MCF 10A (cell line): ENCODE results near the gene OR6C6. TPM values are rescaled to one million over a fixed set of nuclear protein-coding genes. Genes with fewer than 3 reads are reported as not detected.
"Not testable (repeated sequence)": the region's sequence is repeated elsewhere in the genome, so short reads cannot be mapped to it uniquely, and the experiment has no call there.

Experiments
- Bru-seq: library from RNA; stranded (reverse); fragments of 400-500 nt; gene quantifications from one replicate; lab custom pipeline; 2021; lab: Mats Ljungman, UMichigan
- BruChase-seq, 2 experiments: library from RNA; stranded (reverse); fragments of 400-500 nt; gene quantifications; one replicate each; lab custom pipeline; 2021; lab: Mats Ljungman, UMichigan
- BruUV-seq: library from RNA; stranded (reverse); fragments of 400-500 nt; replicated peaks from 2 replicates; lab custom pipeline; 2021; lab: Mats Ljungman, UMichigan
- CTCF ChIA-PET: fragments of 300-600 bp; sonication (Branson Sonifier 250); formaldehyde crosslinking; extraction: SDS; loops from one replicate; lab custom pipeline; 2021; ENCODE audit warnings: antibody characterized with exemption, inconsistent platforms; lab: Yijun Ruan, JAX
- POLR2A ChIA-PET: fragments of 300-600, 350-650 bp; sonication (Branson Sonifier 250); formaldehyde crosslinking; extraction: SDS; loops from one replicate; lab custom pipeline; 2020; ENCODE audit warnings: antibody characterized with exemption, inconsistent platforms; lab: Yijun Ruan, JAX
- DNase-seq: peaks from one replicate; pipeline ENCODE4 v3.0.0-alpha.2; 2018; ENCODE audit not compliant: unreplicated experiment
- H3K27ac Mint-ChIP-seq: one replicate; pipeline ENCODE4 v1.8.0; 2022; ENCODE audit warnings: mild to moderate bottlenecking, low read depth, mixed read lengths; ENCODE audit not compliant: unreplicated experiment
- H3K27me3 Mint-ChIP-seq: one replicate; pipeline ENCODE4 v1.8.0; 2022; ENCODE audit warnings: mixed read lengths; ENCODE audit not compliant: insufficient read depth, unreplicated experiment
- H3K36me3 Mint-ChIP-seq: one replicate; pipeline ENCODE4 v1.8.0; 2022; ENCODE audit warnings: mild to moderate bottlenecking, moderate library complexity, mixed read lengths; ENCODE audit not compliant: insufficient read depth, unreplicated experiment
- H3K4me1 Mint-ChIP-seq: one replicate; pipeline ENCODE4 v1.8.0; 2022; ENCODE audit warnings: mixed read lengths; ENCODE audit not compliant: insufficient read depth, unreplicated experiment
- H3K4me3 Mint-ChIP-seq: one replicate; pipeline ENCODE4 v1.8.0; 2022; ENCODE audit warnings: mild to moderate bottlenecking, moderate library complexity, mixed read lengths; ENCODE audit not compliant: unreplicated experiment
- H3K9me3 Mint-ChIP-seq: one replicate; pipeline ENCODE4 v1.8.0; 2022; ENCODE audit warnings: mixed read lengths; ENCODE audit not compliant: unreplicated experiment
- CTCF ChIP-seq: fragments of 200-600 bp; IDR thresholded peaks from one replicate; pipeline ENCODE4 v1.8.0; 2022; ENCODE audit warnings: antibody characterized with exemption, mild to moderate bottlenecking; ENCODE audit not compliant: unreplicated experiment
- intact Hi-C: fragments of 100-400 bp; cut with micrococcal nuclease; formaldehyde crosslinking; loops from 2 replicates; pipeline ENCODE4 v1.14.1; 2022
- long read RNA-seq: library from polyadenylated mRNA; stranded (forward); transcript quantifications from one replicate; pipeline ENCODE4 v2.0.0, GENCODE V29; 2022
- total RNA-seq: library from RNA; stranded (reverse); gene quantifications from 2 replicates; pipeline ENCODE4 v1.2.3, GENCODE V29; 2022

The OR6C6 gene
- total RNA-seq = not detected in 2 replicates
- not detected for Bru-seq, nascent RNA
- not detected for BruChase-seq, experiment 1, labeled RNA remaining after a 6-hour chase
- BruChase-seq, experiment 2, labeled RNA remaining after a 2-hour chase = not detected
- long read RNA-seq = 0 reads

- POLR2A ChIA-PET = no interaction called here
- no peaks in the 10 kb centered on the region for H3K9me3 Mint-ChIP-seq
- no peak for DNase-seq
- intact Hi-C loops = no loop called here
- CTCF ChIA-PET = no interaction called here
- BruUV-seq = no TSS peak
- peaks cover 79% of the 10 kb centered on the region for H3K27me3 Mint-ChIP-seq
- no peaks in the 10 kb centered on the region for H3K4me1 Mint-ChIP-seq
- H3K27ac Mint-ChIP-seq = no peak within 1 kb of the TSS
- no peaks in the 10 kb centered on the region for H3K36me3 Mint-ChIP-seq
- TF ChIP-seq CTCF = no peak
- no peak within 1 kb of the TSS for H3K4me3 Mint-ChIP-seq
Observed at GRCh38 chr12:55296469-55296868, at the start of gene OR6C6. OR6C6 (minus strand) TSS chr12:55296569; CDS start chr12:55295232, 1,337 bp downstream.

- Mint-ChIP-seq H3K27ac (no peak overlapping the region), H3K4me1 (no peaks in the 10 kb centered on the region), H3K9me3 (no peaks in the 10 kb centered on the region), H3K27me3 (peaks cover 64% of the 10 kb centered on the region), H3K4me3 (no peak overlapping the region), H3K36me3 (no peaks in the 10 kb centered on the region)
- no TSS peak for BruUV-seq
- intact Hi-C loops = no loop called here
- CTCF ChIA-PET = no interaction called here
- no peak for DNase-seq
- POLR2A ChIA-PET = no interaction called here
- no peak for TF ChIP-seq CTCF
Observed at GRCh38 chr12:55336002-55336401, 39.6 kb upstream of the OR6C6 start.

- no TSS peak for BruUV-seq
- Mint-ChIP-seq H3K4me1 (no peaks in the 10 kb centered on the region), H3K4me3 (no peak within 1 kb of the TSS), H3K36me3 (no peaks in the 10 kb centered on the region), H3K27ac (no peak within 1 kb of the TSS), H3K9me3 (no peaks in the 10 kb centered on the region), H3K27me3 (peaks cover 54% of the 10 kb centered on the region)
- intact Hi-C loops = no loop called here
- CTCF ChIA-PET = no interaction called here
- POLR2A ChIA-PET = no interaction called here
- DNase-seq = no peak
- no peak for TF ChIP-seq CTCF
Observed at GRCh38 chr12:55330446-55330845, 34.1 kb upstream of the OR6C6 start, which contains the start of gene OR6C3. OR6C3 (plus strand) TSS chr12:55330746; CDS start chr12:55331701, 955 bp downstream.

GRCh38 chr12:55325801-55326200 lies 29.4 kb upstream of the OR6C6 start:
- intact Hi-C loops, CTCF ChIA-PET, H3K27ac Mint-ChIP-seq, H3K36me3 Mint-ChIP-seq, DNase-seq, H3K4me3 Mint-ChIP-seq, H3K9me3 Mint-ChIP-seq, BruUV-seq, H3K4me1 Mint-ChIP-seq, POLR2A ChIA-PET: not testable (repeated sequence)
- H3K27me3 Mint-ChIP-seq = peaks cover 50% of the 10 kb centered on the region

- TF ChIP-seq CTCF = no peak
- no peaks in the 10 kb centered on the region for H3K9me3 Mint-ChIP-seq
- H3K27ac Mint-ChIP-seq = no peak overlapping the region
- H3K36me3 Mint-ChIP-seq = no peaks in the 10 kb centered on the region
- ChIA-PET CTCF (no interaction called here), POLR2A (no interaction called here)
- intact Hi-C loops = no loop called here
- H3K4me1 Mint-ChIP-seq = no peaks in the 10 kb centered on the region
- DNase-seq = no peak
- BruUV-seq = no TSS peak
- no peak overlapping the region for H3K4me3 Mint-ChIP-seq
- H3K27me3 Mint-ChIP-seq = peaks cover 56% of the 10 kb centered on the region
Observed at GRCh38 chr12:55320201-55320600, 23.8 kb upstream of the OR6C6 start.
